Thyroid gland (tissue), 4 donors: ENCODE data around the gene GLIPR2. TPM values are rescaled to one million over a fixed set of nuclear protein-coding genes. Genes with fewer than 3 reads are reported as not detected.
A peak's percentile ranks its signal among the peaks of the same experiment; 100 is the strongest.

Experiments
- DNase-seq, 2 donors: peaks; one replicate each; pipeline ENCODE4 v3.0.0-alpha.2; 2019
- H3K27ac ChIP-seq, 3 donors: fragments of 200-600 bp; sonication (generic); 1 replicate in 2 of 3; 2 replicates in 1 of 3; pipeline ENCODE4 v1.5.1; 2016 to 2019; ENCODE audit warnings: mild to moderate bottlenecking in 1 of 3, moderate library complexity in 1 of 3
- H3K27me3 ChIP-seq: fragments of 200-600 bp; sonication (generic); one replicate; pipeline ENCODE4 v1.5.1; 2019
- H3K36me3 ChIP-seq, 2 donors: fragments of 200-600 bp; sonication (generic); one replicate each; pipeline ENCODE4 v1.5.1; 2016 to 2019
- H3K4me1 ChIP-seq, 2 donors: fragments of 200-600 bp; sonication (generic); one replicate each; pipeline ENCODE4 v1.5.1; 2017 to 2019
- H3K4me3 ChIP-seq, 3 donors: fragments of 200-600 bp; sonication (generic); replicated peaks in 1 of 3; 1 replicate in 2 of 3; 2 replicates in 1 of 3; pipeline ENCODE4 v1.5.1; 2016; ENCODE audit warnings: mild to moderate bottlenecking in 1 of 3
- H3K9me3 ChIP-seq: fragments of 200-600 bp; sonication (generic); one replicate; pipeline ENCODE4 v1.5.1; 2017
- CTCF ChIP-seq, 6 experiments: fragments of 200-600 bp in 3 of 6; fragments of 450-650 bp in 3 of 6; sonication (generic) in 3 of 6; IDR thresholded peaks; one replicate each; pipeline ENCODE4 v1.5.1; 2016 to 2019; ENCODE audit warnings: antibody characterized with exemption in 6 of 6, mild to moderate bottlenecking in 2 of 6, inconsistent platforms in 1 of 6, moderate library complexity in 1 of 6
- POLR2A ChIP-seq, 2 donors: fragments of 450-650 bp; IDR thresholded peaks; one replicate each; pipeline ENCODE4 v1.6.1; 2017; ENCODE audit warnings: antibody characterized with exemption in 2 of 2, mild to moderate bottlenecking in 2 of 2, moderate library complexity in 1 of 2
- WGBS, 2 donors: methylation state at CpG; one replicate each; pipeline ENCODE4 v1.1.5; 2017; 5-methylcytosine and 5-hydroxymethylcytosine counted together
- intact Hi-C: fragments of 100-400 bp; cut with DNase I; formaldehyde crosslinking; loops from one replicate; pipeline ENCODE4 v1.15.1; 2023
- total RNA-seq, 4 donors: library from RNA; depleted of rRNA; stranded (reverse); fragments of >200 nt; gene quantifications; one replicate each; pipeline ENCODE4 v1.2.3, GENCODE V29; 2016

The GLIPR2 gene
- total RNA-seq, 4 donors from 2014 or later = 15.6 to 25.1 (median 20.4) TPM

GRCh38 chr9:36207016-36207415 lies 70.5 kb downstream of the GLIPR2 start:
- no peaks in the 10 kb centered on the region for H3K9me3 ChIP-seq
- H3K4me1 ChIP-seq = peaks cover 0 to 21% of the 10 kb centered on the region in 2 donors
- no peak for DNase-seq
- intact Hi-C loops = no loop called here
- 83 to 93% methylated on average over 4 of the region's 4 CpGs for WGBS, 2 donors
- H3K4me3 ChIP-seq = no peak overlapping the region
- TF ChIP-seq POLR2A (IDR thresholded peaks at IDR 0.05) (no peak), CTCF (IDR thresholded peaks at IDR 0.05) (no peak)
- H3K36me3 ChIP-seq = peaks cover 64 to 78% of the 10 kb centered on the region in 2 donors
- H3K27ac ChIP-seq = no peak overlapping the region
- H3K27me3 ChIP-seq = no peaks in the 10 kb centered on the region

GRCh38 chr9:36207546-36208012 lies 71.0 kb downstream of the GLIPR2 start:
- TF ChIP-seq POLR2A (IDR thresholded peaks at IDR 0.05) (no peak), CTCF (IDR thresholded peaks at IDR 0.05) (no peak)
- 42 to 66% methylated on average over 1 of the region's 1 CpG for WGBS, 2 donors
- peaks cover 63 to 72% of the 10 kb centered on the region in 2 donors for H3K36me3 ChIP-seq
- H3K4me3 ChIP-seq = no peak overlapping the region
- H3K4me1 ChIP-seq = peaks cover 0 to 21% of the 10 kb centered on the region in 2 donors
- no peaks in the 10 kb centered on the region for H3K27me3 ChIP-seq
- intact Hi-C loops = no loop called here
- H3K9me3 ChIP-seq = no peaks in the 10 kb centered on the region
- DNase-seq = no peak
- H3K27ac ChIP-seq = peak overlapping the region in 1 of 3 donors; percentile 11

- peaks cover 53 to 61% of the 10 kb centered on the region in 2 donors for H3K36me3 ChIP-seq
- H3K27ac ChIP-seq = no peak overlapping the region
- TF ChIP-seq POLR2A (IDR thresholded peaks at IDR 0.05) (no peak), CTCF (IDR thresholded peaks at IDR 0.05) (no peak)
- no peak overlapping the region for H3K4me3 ChIP-seq
- H3K9me3 ChIP-seq = no peaks in the 10 kb centered on the region
- intact Hi-C loops = no loop called here
- WGBS, 2 donors = 79 to 84% methylated on average over 10 of the region's 10 CpGs
- H3K27me3 ChIP-seq = no peaks in the 10 kb centered on the region
- DNase-seq = no peak
- peaks cover 0 to 21% of the 10 kb centered on the region in 2 donors for H3K4me1 ChIP-seq
These were observed 72.2 kb downstream of the GLIPR2 start for GRCh38 chr9:36208521-36209253.

- no peak for DNase-seq
- no peak for TF ChIP-seq POLR2A (IDR thresholded peaks at IDR 0.05)
- no peak for TF ChIP-seq CTCF (IDR thresholded peaks at IDR 0.05)
- Histone ChIP-seq H3K4me3 (no peak overlapping the region), H3K27me3 (no peaks in the 10 kb centered on the region), H3K4me1 (peaks cover 0 to 21% of the 10 kb centered on the region in 2 donors), H3K9me3 (no peaks in the 10 kb centered on the region), H3K36me3 (peaks cover 35 to 42% of the 10 kb centered on the region in 2 donors), H3K27ac (no peak overlapping the region)
- WGBS, 2 donors = 86 to 88% methylated on average over 8 of the region's 8 CpGs
- intact Hi-C loops = no loop called here
These were observed 74.2 kb downstream of the GLIPR2 start for GRCh38 chr9:36210722-36211121.

- peaks cover 28 to 34% of the 10 kb centered on the region in 2 donors for H3K36me3 ChIP-seq
- no peak overlapping the region for H3K4me3 ChIP-seq
- no peaks in the 10 kb centered on the region for H3K9me3 ChIP-seq
- TF ChIP-seq CTCF (IDR thresholded peaks at IDR 0.05) = no peak
- TF ChIP-seq POLR2A (IDR thresholded peaks at IDR 0.05) = no peak
- H3K27me3 ChIP-seq = no peaks in the 10 kb centered on the region
- H3K4me1 ChIP-seq = peaks cover 0 to 21% of the 10 kb centered on the region in 2 donors
- intact Hi-C loops = no loop called here
- DNase-seq = no peak
- WGBS, 2 donors = 75 to 83% methylated on average over 7 of the region's 7 CpGs
- no peak overlapping the region for H3K27ac ChIP-seq
These were observed 75.0 kb downstream of the GLIPR2 start for GRCh38 chr9:36211510-36211909.
